ENCODE measurements around the gene ZNF792.

GRCh38 chr19:35008891-35009341 is 44.9 kb upstream of the ZNF792 start:
- TF ChIP-seq MAX (IDR thresholded peaks at IDR 0.05) (no peak), GABPA (IDR thresholded peaks at IDR 0.05; ENCODE audit: borderline replicate concordance, insufficient read depth, low read length) (no peak), ATF2 (IDR thresholded peaks at IDR 0.05; ENCODE audit: low read length) (no peak), TAF1 (IDR thresholded peaks at IDR 0.05; ENCODE audit: low read depth, low read length) (no peak), POLR2A (IDR thresholded peaks at IDR 0.05; ENCODE audit: control extremely low read depth in 1 of 2, low read depth in 2 of 2, low read length in 2 of 2) (no peak), CTCF (IDR thresholded peaks at IDR 0.05; ENCODE audit: control extremely low read depth in 1 of 3, insufficient read depth in 1 of 3, low read depth in 1 of 3, low read length in 3 of 3) (no peak), POLR2AphosphoS5 (IDR thresholded peaks at IDR 0.05; ENCODE audit: low read depth, low read length) (no peak), EP300 (IDR thresholded peaks at IDR 0.05; ENCODE audit: borderline replicate concordance in 1 of 2, low read depth in 2 of 2, low read length in 2 of 2) (no peak), CHD1 (IDR thresholded peaks at IDR 0.05; ENCODE audit: low read depth, low read length) (no peak), EGR1 (IDR thresholded peaks at IDR 0.05; ENCODE audit: borderline replicate concordance, low read depth, low read length) (no peak), ZNF274 (IDR thresholded peaks at IDR 0.05; ENCODE audit: borderline replicate concordance, extremely low read depth, low read length) (no peak), SP4 (IDR thresholded peaks at IDR 0.05; ENCODE audit: low read length) (no peak)

Measured in H1 (cell line).